K562 (cell line): ENCODE results near the gene MYO1D. TPM values are rescaled to one million over a fixed set of nuclear protein-coding genes. Genes with fewer than 3 reads are reported as not detected.

Experiments used
- MEF2D ChIP-seq: conservative IDR thresholded peaks from 2 replicates; pipeline ENCODE4 v1.6.1; 2016; ENCODE audit warnings: low read depth, missing genetic modification characterization, missing compliant biosample characterization
- SP1 ChIP-seq: sonication (generic); formaldehyde crosslinking; IDR thresholded peaks from 2 replicates; pipeline ENCODE4 v1.8.1; 2022; ENCODE audit warnings: mild to moderate bottlenecking, missing genetic modification reagents
- ZNF407 ChIP-seq: fragments of 450-650 bp; IDR thresholded peaks from 2 replicates; pipeline ENCODE4 v1.6.1; 2016; ENCODE audit warnings: low read depth
- polyA plus RNA-seq, 8 experiments: library from polyadenylated mRNA; depleted of rRNA in 4 of 8; stranded (reverse) in 5 of 8; unstranded in 3 of 8; fragments of >200 nt; fragmentation: Nextera tagmentation in 2 of 8; fragmentation: Illumina TruSeq in 1 of 8; extraction: Ambion mirVana in 2 of 8; extraction: Trizol in 1 of 8; gene quantifications; 2 replicates each; pipeline versions ENCODE4 v1.2.1 to v1.2.3, GENCODE V29; 2011 to 2014; ENCODE audit warnings: inconsistent platforms in 1 of 8, missing spikeins in 1 of 8
- total RNA-seq, 7 experiments: library from RNA; depleted of rRNA in 6 of 7; stranded (reverse); fragments of >200 nt in 6 of 7; fragmentation: Illumina TruSeq in 2 of 7; extraction: Trizol in 2 of 7; gene quantifications; 2 replicates each; pipeline versions ENCODE4 v1.2.1 to v1.2.3, GENCODE V29; 2011 to 2021; ENCODE audit warnings: low replicate concordance in 1 of 7
- TF ChIP-seq, protein P1 (sequence below): fragments of 250-450 bp; sonication (Bioruptor Pico); IDR thresholded peaks from 2 replicates; pipeline ENCODE4 v1.5.0; 2021; ENCODE audit warnings: mild to moderate bottlenecking, moderate library complexity

MYO1D gene
- total and polyA plus RNA-seq, 9 of the 15 experiments (the other 6 are each of a cell fraction or from before 2014, with no cell fraction given) = 2.1 to 71.2 (median 45.4) TPM

GRCh38 chr17:32894245-32894644 is 17.3 kb upstream of the MYO1D start (continued):
- TF ChIP-seq ZNF407 (no peak), SP1 (CRISPR knock-in tag) (no peak), MEF2D (tag) (no peak)
- TF ChIP-seq, protein P1, sequence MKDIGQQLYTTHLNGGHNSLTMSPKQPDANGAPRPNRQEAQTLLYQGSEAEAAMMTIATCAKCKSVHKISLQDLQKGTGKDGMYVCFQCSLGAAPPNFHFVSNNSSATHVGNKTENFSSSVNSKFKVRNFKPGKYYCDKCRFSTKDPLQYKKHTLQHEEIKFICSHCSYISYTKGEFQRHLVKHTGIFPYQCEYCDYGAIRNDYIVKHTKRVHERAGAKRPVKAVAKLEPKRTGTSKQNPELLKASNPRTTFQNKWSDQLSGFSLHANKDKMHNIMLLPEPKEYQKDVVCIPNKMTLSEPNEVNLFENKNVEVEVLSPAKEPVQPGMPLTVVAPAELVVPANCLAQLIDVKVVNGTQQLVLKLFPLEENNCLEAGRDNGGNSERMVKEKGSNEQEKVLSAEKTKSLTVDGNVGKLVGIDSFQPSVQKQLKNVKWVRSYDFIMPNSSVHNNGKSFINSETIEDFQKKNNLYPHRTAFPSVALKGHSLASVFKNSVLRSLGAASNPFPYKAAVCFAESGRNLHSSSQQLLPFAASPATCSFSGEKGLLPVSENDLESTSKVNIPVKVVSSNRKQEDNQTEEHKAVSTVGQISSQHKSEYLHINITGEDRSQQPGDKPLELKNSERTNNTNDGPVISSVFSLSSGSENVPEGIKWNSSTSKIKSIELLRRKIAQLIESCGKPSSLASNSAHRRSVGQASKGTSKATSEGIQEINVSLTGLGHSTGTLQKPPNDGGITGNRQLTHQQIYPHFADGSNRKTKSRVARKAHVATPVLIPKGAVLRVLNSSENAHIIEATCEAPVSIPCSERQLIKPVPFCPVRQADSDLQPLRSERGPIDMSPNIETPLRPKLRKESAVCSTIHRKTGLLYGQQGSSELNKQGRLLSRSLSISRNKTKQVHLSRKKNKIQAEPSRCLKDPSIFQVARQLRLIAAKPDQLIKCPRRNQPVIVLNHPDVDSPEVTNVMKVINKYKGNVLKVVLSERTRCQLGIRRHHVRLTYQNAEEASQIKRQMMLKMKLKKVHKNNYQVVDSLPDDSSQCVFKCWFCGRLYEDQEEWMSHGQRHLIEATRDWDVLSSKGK (CRISPR knock-in tag) = no peak
